ENCODE data around the gene CCDC188.
"Not testable (repeated sequence)": the region's sequence is repeated elsewhere in the genome, so short reads cannot be mapped to it uniquely, and the experiment has no call there.

Gene CCDC188

DNA sequence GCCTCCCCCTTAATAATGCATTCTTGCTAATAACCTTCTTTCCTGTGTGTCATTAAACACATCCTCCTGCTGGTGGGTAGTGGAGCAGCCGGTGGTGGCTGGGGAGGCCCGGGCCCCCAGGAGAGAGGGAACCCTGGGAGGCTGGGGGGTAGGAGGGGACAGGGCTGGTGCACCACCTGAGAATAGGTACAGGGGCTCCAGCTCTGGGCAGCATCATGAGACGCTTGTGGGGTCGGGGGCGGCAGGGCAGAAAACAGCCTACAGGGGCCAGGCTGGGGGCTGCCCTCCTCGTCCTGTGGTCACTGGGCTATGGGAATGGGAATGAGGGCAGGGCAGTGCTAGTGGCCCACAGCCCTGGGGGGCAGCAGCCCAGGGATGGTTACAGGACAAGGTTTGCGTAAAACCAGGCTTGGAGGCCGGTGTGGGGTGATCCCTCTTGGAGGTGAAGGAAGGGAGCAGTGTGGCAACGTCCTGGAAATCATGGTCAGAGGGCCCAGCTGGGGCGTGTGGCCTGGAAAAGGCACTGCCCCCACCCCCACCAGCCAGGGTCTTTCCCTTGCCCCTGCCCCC is 18.5 kb upstream of the CCDC188 start:
- no peak for DNase-seq

DNA sequence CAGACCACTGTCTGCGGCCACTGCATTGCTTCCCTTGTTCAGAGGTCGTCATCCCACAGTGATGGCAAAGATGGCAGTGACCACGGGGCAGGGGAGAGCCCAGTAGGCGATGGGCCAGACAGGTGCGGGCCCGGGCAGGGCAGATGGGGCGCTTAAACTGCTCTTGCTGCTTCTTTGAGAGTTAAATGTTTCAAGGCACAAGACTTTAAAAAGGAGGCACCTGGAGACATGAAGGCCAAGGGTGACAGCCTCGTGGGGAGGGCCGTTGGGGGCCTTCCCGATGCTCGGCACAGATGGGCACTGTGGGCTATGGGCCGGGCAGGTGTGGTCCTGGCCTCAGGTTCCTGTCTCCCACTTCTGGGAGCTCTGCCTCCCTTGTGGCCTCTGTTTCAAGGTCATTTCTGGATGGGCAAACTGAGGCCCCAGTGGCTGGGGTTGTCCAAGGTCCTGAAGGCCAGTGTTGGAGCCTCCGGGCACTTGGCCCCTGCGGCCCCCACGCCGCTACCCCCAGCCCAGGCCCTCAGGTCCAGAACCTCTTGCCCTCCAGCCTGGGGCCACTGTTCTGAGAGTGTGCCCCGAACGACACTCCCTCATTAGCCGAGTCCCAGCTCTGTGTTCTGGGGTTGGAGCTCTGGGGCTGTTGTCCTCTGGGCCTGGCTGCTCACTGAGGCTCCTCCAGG is 16.9 kb upstream of the CCDC188 start:
- DNase-seq, result no peak

DNA sequence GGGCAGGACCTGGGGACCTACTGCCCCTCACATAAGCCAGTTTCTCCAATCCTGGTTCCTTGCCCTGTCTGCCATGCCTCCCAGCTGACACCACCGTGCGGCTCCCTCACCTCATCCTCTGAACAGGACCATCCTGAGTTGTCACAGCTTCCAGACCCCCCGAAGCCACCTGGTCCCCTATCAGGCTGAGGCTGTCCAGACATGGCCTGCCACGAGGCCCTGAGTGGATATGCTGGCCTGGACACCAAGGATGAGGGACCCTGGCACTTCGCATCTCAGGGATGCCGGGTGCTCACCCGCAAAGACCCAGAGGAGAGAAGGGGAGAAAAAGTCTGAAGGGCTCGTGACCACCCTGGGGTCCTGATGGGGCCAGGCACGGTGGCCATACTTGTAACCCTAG is 15.8 kb upstream of the CCDC188 start:
- no peak for DNase-seq

DNA sequence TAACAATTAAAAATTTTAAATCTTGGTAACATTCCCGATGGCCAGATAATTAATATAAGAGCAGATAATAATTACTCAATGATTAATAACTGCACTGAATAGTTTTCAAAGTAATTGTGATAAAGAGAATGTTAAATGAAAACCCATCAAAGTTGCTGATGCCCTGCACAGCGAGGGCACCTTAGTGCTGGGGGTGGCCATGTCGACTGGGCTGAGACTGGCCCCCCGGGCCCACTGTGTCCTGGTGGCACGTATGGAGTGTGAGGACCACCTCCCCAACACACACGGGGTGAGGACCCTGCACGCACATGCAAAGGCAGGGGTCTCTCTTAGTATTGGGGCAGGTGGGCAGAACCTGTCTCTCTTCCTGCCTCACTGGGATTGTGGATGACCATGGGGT is 15.1 kb upstream of the CCDC188 start:
- no peak for DNase-seq

DNA sequence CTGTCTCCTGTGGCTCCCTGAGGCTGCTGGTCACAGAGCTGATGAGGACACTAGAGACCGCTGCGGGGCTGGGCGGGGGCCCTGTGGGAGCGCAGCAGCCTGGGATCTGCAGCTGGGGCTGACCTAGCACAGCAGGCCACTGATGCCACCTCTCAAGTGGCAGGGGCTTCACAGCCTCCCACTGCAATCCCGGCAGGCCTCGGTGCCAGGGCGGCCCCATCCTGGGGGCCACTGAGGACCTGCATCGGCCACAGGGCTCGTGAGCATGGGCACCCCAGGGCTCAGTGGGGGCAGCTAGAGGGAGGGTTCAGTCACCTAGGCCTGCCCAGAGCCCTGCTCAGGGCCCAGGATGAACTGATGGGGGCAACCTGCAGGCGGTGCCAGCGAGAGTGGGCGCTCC is 14.6 kb upstream of the CCDC188 start:
- no peak for DNase-seq

DNA sequence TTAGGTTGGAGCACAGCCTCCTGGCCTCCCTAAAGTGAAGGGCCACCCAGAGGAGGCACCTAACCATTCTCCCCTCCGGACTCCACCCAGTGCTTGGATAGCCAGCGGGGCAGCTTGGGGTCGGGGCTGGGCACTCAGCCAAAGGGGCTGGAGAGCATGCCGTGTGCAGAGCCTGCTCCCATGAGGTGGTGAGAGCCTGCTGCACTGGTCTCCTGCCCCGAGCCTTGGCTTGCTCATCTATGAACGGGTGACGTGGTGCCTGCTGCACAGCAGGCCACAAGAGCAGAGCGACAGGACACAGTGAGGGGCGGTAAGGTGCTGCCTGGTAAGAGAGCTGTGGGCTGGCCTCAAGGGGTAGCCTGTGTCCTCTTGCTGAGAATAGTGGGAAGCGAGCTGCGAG is 14.0 kb upstream of the CCDC188 start:
- DNase-seq, result no peak

DNA sequence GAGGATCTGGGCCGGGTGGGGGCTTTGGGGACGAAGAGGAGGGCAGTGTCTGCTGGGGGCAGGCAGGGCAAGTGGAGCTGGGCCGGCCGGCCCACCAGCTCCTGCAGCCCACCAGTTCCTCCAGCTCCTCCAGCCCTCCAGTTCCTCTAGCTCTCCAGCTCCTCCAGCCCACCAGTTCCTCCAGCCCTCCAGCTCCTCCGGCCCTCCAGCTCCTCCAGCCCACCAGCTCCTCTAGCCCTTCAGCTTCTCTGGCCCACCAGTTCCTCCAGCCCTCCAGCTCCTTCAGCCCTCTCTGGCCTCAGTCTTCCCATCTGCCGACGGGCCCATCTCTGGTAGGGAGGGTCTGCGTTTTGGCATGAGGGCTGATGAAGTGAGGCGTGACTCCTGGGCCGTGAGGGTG is 9.2 kb upstream of the CCDC188 start:
- DNase-seq, result no peak

DNA sequence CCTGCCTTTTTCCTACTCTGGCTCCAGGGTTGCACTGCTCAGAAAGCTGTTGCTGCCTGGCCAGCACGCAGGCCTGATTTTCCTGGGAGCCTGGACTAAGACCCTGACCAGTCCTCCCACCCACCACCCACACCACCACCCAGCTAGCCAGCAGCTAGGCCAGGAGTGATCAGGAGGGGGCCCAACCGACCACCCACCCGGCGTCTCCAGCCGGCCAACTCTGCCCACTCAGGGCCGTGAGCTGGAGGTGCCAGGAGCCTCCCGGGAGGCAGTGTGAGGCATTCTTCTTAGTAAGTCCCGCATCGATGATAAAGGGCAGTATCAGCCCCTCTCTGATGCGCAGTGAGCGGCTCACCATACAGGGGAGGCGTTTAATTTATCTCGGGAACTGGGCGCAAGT is 8.7 kb upstream of the CCDC188 start:
- not testable (repeated sequence) for DNase-seq

DNA sequence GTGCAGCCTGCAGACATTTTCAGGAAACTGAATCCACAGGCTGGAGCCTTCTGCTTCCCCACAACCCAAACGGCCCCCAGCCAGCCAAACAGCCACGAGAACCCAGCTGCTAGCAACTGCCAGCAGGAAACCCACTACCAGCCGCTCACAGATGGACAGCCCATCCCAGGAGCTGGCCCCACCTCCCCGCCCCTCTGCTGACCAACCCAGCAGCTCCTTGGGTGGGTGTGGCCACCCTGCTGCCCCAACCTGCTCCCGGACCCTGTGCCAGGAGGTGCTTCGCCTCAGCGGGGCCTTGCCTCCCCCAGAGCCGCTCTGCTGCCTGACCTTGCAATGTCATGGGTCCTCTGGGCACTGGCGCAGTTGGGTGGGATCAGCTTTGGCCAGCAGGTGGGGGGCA is 8.2 kb upstream of the CCDC188 start:
- no peak for DNase-seq

DNA sequence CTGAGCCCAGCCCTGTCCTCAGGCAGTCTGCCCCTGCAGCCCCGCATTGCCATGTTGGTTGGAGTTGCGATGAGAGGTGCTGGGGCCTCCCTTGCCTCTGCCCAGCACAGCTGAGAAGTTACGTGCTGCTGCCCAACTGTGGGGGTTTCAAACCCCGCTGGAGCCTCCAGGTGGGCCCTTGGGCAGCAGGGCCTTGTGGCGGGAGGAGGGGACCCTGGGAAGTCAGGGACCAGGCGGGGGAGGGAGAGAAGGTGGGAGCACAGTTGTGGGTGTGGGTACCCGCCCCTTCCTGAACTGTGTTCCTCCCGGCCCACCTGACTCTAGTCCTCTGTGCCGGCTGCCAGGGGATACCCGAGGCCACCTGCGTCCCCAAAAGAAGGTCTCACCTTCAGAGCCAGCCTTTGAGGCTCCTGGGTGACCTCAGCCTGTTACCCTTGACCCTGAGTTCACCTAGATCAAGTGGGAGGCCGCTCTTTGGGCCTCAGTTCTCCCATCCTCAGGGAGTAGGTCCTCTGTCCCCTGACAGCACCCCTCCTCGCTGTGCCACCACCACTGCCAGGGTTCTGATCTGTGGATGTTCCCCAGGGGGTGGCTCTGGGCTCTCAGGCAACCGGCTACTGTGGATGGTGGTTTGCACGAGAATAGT is 7.7 kb upstream of the CCDC188 start:
- no peak for DNase-seq

DNA sequence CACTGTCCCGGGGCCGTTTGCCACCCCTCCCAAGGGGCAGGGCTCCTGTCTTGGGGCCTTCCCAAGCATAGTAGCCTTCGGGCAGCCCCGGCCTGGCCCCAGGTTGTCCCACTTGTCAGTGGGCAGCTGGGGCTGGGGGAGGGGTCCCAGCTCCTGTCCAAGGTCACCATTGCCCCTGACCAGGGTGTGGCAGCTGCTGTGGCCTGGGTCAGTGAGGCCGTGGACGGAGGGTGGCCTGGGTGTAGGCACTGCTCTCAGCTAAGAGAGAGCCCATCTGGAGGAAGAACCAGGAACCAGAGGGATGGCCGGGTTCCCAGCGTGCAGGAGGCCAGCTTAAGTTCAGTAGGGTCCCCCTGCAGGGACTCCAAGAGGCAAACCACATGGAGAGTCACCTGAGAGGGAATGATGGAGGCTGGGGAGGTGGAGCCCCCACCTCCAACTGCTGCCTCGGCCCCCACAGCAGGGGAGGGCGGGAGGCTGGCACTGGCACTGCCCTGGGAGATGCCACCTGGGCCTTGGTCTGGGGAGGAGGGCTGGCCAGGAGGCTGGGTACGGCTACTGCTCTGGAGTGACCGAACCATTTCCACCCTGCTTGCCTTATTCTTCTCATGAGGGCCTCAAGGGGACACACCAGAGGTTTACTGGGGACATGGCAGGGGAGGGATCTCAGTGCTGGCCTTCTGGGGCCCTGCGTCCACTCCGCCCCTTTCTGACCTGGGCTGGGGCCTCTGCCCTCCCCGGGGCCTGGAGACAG is 6.8 kb upstream of the CCDC188 start:
- no peak for DNase-seq

DNA sequence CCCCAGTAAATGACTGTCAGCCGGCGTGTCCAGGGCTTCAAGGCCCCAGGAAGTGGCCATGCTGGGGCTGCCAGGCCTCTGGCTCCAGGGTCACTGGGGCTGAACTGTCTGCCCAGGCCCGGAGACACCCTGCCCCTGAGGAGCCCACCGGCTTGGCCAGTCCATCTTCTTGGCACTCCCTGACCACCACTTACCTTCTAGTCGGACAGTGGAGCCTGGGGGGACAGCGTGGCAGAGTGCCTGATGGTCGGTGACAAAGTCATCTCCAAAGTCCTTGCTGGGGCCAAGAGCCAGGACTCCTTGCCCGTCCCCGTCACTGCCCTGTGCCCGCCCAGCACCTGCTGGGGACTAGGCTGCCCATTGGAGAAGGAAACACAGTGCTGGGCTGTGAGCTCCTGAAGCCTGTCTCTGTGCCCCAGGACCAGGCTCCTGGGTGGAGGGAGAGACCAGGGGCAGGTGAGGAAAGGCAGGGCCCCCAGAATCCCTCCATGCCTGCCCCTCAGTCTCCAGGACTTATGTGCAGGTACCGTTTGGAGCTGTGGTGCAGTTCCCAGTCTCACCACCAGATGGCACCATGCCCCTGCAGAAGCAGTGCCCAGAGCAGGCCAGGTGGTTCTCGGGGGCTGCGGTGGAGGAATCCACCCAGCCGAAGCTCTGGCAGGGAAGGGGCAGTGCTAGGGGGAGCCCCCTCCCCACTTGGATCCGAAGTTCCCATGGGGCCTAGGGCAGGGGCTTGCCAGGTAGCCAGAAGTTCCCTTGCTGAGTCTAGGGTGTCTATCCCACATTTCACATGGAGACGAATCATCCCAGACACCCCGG is 6.0 kb upstream of the CCDC188 start:
- DNase-seq, result peak; percentile 63

DNA sequence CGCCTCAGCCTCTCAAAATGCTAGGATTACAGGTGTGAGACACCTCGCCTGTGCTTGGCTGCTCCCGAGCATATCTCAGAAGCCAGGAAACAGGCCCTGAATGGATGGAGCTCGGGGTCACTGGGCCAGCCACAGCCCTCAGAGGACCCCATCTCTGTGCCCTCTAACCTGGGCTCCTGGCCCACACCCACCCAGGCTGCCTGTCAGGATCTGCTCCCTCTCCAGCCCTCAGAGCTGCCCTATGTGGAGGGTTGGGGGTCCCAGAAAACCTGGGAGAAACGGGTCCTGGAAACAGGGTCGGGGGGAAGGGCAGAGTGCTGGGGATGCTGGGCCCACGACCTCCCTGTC is 5.2 kb upstream of the CCDC188 start:
- no peak for DNase-seq

DNA sequence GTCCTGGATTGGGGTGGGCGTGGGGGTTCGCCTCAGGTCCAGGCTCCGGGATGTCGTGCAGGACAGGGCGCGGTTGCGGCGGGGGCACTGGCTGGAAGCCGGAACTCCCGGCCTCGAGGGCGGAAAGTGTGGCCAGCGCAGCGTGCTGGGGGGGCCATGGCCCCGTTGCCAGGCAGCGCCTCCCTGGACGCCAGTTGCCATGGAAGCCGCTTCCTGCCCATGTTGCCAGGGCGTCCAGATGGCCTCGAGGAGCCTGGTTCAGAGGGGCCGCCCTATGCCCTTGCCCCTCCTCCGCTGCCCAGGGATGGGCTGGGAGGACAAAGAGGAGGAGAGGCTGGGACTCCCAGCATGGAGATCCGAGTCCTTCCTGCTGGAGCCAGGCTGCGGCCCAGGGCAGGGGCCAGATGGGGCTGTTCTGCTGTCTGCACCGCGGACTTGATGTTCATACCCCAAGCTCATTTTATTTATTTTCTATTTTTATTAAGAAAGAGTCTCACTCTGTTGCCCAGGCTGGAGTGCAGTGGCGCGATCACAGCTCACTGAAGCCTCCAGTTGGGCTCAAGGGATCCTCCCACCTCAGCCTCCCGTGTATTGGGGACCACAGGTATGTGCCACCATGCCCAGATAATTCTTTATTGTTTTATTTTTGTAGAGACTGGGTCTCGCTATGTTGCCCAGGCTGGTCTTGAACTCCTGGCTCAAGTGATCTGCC is 4.6 kb upstream of the CCDC188 start:
- peak; percentile 89 for DNase-seq

DNA sequence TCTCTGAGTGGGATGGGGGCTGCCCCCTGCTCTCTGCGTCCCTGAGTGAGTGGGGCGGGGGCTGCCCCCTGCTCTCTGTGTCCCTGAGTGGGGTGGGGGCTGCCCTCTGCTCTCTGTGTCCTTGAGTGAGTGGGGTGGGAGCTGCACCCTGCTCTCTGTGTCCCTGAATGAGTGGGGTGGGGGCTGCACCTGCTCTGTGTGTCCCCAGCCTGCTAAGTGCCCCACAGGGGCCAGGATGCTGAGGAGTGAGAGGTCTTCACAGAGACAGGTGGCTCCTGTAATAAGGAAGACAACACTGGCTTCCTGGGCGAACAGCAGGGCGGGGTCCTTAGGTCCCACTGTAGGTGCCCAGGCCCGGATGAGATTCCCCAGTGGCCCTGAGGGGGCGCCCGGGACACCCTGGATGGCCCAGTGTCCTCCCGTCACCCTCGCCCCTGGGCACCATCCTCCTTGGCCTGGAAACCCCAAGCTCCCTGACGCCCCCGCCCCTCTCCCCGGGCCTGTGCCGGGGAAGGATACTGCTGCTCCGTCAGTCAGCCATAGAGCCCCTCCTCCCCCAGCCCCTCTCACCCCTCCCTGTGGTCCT is 3.8 kb upstream of the CCDC188 start:
- no peak for DNase-seq

DNA sequence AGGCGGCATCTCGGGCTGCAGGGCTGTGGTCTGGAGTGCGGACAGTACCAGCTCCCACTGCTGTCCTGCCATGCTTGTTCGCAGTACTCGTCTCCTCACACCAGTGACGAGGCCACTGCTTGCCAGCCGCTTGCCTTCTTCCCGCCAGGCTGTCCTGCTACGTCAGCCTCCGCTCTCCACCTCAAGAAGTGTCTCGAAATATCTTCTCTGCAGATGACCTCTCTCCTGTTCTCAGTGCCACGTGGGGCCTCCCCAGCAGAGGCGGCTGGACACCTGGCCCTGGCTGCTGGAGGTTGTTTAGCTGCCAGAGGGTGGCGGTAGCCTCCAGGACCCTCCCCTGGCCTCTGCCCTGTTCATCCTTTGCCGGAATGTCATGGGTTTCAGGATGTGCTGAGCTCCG is 3.1 kb upstream of the CCDC188 start:
- no peak for DNase-seq

DNA sequence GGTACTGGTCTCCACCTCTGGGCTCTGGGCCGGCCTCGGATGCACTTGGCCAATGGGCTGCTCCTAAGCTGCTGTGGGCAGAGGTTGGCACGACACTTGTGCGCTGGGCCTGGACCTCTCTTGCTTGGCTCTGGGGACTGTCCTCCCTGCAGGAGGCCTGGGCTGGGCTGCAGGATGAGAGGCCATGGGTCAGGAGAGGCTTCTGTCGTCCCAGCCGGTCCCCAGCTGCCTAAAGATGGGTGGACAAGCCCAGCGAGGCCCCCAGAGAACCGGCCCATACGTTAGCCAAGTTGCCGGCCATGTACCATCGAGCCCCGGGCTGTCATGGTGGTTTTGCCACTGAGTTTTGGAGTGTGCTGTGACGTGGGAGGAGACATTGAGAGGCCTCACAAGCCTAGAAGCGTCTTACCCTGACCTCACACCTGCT is 1.6 kb upstream of the CCDC188 start:
- DNase-seq, result no peak

DNA sequence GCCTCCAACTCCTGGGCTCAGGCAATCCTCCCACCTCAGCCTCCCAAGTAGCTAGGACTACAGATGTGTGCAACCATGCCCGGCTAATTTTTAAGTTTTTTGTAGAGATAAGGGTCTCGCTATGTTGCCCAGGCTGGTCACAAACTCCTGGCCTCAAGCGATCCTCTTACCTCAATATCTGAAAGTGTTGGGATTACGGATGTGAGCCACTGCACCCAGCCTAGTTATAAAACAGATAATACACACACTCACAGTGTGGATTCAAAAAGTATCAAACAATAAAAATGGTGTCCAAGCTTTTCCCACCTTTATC is 377 bp upstream of the CCDC188 start:
- DNase-seq, result no peak

DNA sequence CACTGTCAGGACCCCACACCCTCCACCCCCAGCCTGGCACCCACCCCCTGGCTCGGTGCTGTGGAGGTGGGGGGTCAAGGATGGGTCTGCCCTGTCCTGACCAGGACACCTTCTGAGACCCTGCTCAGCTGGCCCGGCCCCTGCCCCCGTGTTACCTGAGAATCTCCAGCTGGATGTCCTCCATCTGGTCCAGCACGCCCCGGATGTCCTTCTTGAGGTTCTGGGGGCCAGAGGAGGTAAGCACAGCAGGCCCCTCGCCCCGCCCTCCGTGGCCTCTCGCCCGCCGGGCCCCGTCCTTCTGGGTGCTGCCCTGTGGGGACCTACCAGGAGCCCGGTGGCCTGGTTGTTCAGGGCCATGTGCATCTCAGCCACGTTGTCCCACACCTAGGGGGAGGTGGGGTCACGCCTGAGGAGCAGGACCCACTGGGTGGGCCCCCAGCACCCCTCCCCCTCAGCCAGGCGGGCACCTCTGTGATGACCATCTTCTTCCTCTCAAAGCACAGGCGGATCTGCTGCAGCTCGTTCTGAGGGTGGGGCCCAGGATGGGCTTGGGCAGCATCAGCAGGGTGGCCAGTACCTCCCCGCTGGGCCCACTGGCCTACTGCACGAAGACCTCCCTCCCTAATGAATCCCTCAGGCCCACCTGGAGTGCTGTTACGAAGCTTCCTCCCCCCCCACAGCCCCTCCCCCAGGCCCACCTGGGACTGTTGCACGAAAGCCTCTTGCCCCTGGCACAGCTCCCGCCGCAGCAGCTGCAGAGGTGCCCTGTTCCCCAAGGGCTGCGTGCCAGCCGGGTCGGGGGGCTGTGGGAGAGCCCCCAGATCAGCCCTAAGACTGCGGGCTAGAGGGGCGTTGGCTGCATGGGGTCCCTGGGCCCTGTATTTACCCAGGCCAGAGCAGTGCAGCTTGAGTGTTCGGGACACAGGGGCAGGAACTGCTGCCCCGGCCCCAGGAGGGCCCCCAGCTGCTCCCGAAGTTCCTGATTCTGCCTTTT is 1.3 kb downstream of the CCDC188 start:
- DNase-seq, result no peak

DNA sequence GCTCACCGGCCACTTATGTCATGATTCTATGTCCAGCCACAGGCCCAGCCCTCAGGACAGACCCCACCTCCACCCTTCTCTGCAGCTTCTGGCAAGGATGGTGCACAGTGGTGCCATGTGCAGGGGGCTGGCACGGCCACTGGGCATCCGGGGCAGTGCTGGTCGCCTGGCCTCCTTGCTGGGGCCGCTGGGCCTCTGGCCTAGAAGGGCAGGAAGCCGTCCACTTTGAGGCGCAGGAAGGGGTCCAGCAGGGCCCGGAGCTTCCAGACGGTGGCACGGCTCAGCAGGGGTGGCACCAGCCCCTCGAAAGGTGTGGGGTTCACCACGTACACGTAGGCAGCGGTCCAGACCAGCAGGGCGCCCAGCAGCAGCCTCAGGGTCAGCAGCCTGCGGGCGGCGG is 2.4 kb downstream of the CCDC188 start:
- no peak for DNase-seq

Measured in NCI-H1105 (cell line).